GM12801 (cell line): ENCODE results near the gene TKTL2.

Experiments used
- TF ChIP-seq, protein P1 (sequence below): IDR thresholded peaks from one replicate; pipeline ENCODE4 v1.5.1; 2011; ENCODE audit warnings: control low read depth; ENCODE audit not compliant: insufficient read length; ENCODE audit errors: extremely low read depth

Gene TKTL2

DNA sequence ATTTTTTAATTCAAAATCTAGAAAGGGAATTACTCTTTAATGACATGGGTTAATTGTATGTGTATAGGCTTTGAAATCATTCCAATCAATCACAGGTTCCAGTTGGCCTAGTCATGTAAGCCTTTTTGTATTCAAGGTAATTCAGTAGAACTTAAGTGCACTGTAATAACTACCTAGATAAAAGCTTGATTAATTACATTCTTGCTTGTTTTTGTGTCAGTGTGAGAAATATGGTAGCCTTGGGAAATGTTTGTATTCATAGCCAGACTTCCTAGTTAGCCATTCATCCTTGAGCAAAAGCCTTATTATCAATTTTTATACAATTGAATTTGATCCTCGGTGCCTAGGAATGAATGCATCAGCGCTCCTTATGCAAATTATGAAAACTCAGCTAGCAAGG is 33.5 kb downstream of the TKTL2 start:
- TF ChIP-seq, protein P1, sequence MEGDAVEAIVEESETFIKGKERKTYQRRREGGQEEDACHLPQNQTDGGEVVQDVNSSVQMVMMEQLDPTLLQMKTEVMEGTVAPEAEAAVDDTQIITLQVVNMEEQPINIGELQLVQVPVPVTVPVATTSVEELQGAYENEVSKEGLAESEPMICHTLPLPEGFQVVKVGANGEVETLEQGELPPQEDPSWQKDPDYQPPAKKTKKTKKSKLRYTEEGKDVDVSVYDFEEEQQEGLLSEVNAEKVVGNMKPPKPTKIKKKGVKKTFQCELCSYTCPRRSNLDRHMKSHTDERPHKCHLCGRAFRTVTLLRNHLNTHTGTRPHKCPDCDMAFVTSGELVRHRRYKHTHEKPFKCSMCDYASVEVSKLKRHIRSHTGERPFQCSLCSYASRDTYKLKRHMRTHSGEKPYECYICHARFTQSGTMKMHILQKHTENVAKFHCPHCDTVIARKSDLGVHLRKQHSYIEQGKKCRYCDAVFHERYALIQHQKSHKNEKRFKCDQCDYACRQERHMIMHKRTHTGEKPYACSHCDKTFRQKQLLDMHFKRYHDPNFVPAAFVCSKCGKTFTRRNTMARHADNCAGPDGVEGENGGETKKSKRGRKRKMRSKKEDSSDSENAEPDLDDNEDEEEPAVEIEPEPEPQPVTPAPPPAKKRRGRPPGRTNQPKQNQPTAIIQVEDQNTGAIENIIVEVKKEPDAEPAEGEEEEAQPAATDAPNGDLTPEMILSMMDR: no peak
